K562 (cell line): Measurements from ENCODE around the gene EFEMP2. TPM values are rescaled to one million over a fixed set of nuclear protein-coding genes. Genes with fewer than 3 reads are reported as not detected.
A peak's percentile ranks its signal among the peaks of the same experiment; 100 is the strongest.

Source experiments
- ARHGAP35 ChIP-seq: fragments of 450-650 bp; IDR thresholded peaks from 2 replicates; pipeline ENCODE4 v1.6.1; 2018; ENCODE audit not compliant: partially characterized antibody
- BDP1 ChIP-seq: IDR thresholded peaks from 3 replicates; pipeline ENCODE4 v1.6.1; 2011; ENCODE audit not compliant: insufficient read length, insufficient read depth
- BHLHE40 ChIP-seq: IDR thresholded peaks from 2 replicates; pipeline ENCODE4 v1.6.1; 2011; ENCODE audit warnings: low read length, improper control_type of control experiment
- DDX20 ChIP-seq: fragments of 450-650 bp; IDR thresholded peaks from 2 replicates; pipeline ENCODE4 v1.6.1; 2016; ENCODE audit warnings: missing genetic modification characterization, low read depth, mild to moderate bottlenecking, missing compliant biosample characterization, moderate library complexity
- EP300 ChIP-seq: IDR thresholded peaks from 2 replicates; pipeline ENCODE4 v1.6.1; 2012; ENCODE audit warnings: low read length, improper control_type of control experiment
- ERF ChIP-seq: fragments of 450-650 bp; formaldehyde crosslinking; IDR thresholded peaks from 2 replicates; pipeline ENCODE4 v1.4.0; 2020; ENCODE audit warnings: mild to moderate bottlenecking, mixed read lengths
- FOXA3 ChIP-seq, 2 experiments: fragments of 450-650 bp in 1 of 2; sonication (generic) in 1 of 2; formaldehyde crosslinking; IDR thresholded peaks in 1 of 2; conservative IDR thresholded peaks in 1 of 2; 2 replicates each; pipeline versions ENCODE4 v1.4.0 to v1.8.0; 2020 to 2022; ENCODE audit warnings: mild to moderate bottlenecking in 2 of 2, missing genetic modification reagents in 1 of 2
- FOXJ2 ChIP-seq: fragments of 200-800 bp; sonication (Bioruptor generic); IDR thresholded peaks from 2 replicates; pipeline ENCODE4 v1.6.1; 2016; ENCODE audit warnings: missing genetic modification characterization, missing compliant biosample characterization
- HDAC6 ChIP-seq: IDR thresholded peaks from 2 replicates; pipeline ENCODE4 v1.6.1; 2012; ENCODE audit warnings: low read depth, mild to moderate bottlenecking, control low read depth, inconsistent platforms, low read length, moderate library complexity
- HSF4 ChIP-seq: fragments of 250-450 bp; sonication (Bioruptor Pico); IDR thresholded peaks from 2 replicates; pipeline ENCODE4 v2.1.2; 2022; ENCODE audit warnings: mild to moderate bottlenecking, moderate library complexity, borderline replicate concordance
- JUN ChIP-seq, 2 experiments: sonication (generic) in 1 of 2; formaldehyde crosslinking in 1 of 2; IDR thresholded peaks; 2 replicates each; pipeline versions ENCODE4 v1.6.1 to v1.8.0; 2012 to 2022; ENCODE audit warnings: borderline replicate concordance in 2 of 2, mild to moderate bottlenecking in 2 of 2, improper control_type of control experiment in 1 of 2, low read depth in 1 of 2, low read length in 1 of 2, missing genetic modification reagents in 1 of 2
- MAZ ChIP-seq, 2 experiments: fragments of 450-650 bp in 1 of 2; sonication (generic) in 1 of 2; formaldehyde crosslinking; IDR thresholded peaks in 1 of 2; conservative IDR thresholded peaks in 1 of 2; 2 replicates each; pipeline versions ENCODE4 v1.4.0 to v1.5.0; 2020; ENCODE audit warnings: mild to moderate bottlenecking in 1 of 2, missing genetic modification reagents in 1 of 2
- MEF2A ChIP-seq: IDR thresholded peaks from 2 replicates; pipeline ENCODE4 v1.6.1; 2011; ENCODE audit warnings: low read depth, mild to moderate bottlenecking, low read length, moderate library complexity; ENCODE audit not compliant: control insufficient read depth
- NCOR1 ChIP-seq: fragments of 450-650 bp; IDR thresholded peaks from 2 replicates; pipeline ENCODE4 v1.6.1; 2016; ENCODE audit warnings: mild to moderate bottlenecking, moderate library complexity
- NFIX ChIP-seq: fragments of 250-450 bp; sonication (Bioruptor Pico); IDR thresholded peaks from 2 replicates; pipeline ENCODE4 v1.4.0; 2020; ENCODE audit warnings: low read depth, mild to moderate bottlenecking, moderate library complexity
- NR2F6 ChIP-seq: fragments of 450-650 bp; formaldehyde crosslinking; IDR thresholded peaks from 2 replicates; pipeline ENCODE4 v1.4.0; 2020; ENCODE audit warnings: mild to moderate bottlenecking
- PHF20 ChIP-seq: fragments of 450-650 bp; IDR thresholded peaks from 2 replicates; pipeline ENCODE4 v1.6.1; 2018; ENCODE audit not compliant: partially characterized antibody
- PHF8 ChIP-seq: fragments of 200-600 bp; sonication (generic); IDR thresholded peaks from 2 replicates; pipeline ENCODE4 v1.6.1; 2012; ENCODE audit warnings: mixed run types, mild to moderate bottlenecking, inconsistent platforms, low read length, moderate library complexity, borderline replicate concordance
- RBM14 ChIP-seq: fragments of 200-400 bp; formaldehyde crosslinking; IDR thresholded peaks from 2 replicates; pipeline ENCODE4 v1.6.1; 2018; ENCODE audit warnings: low read depth, mild to moderate bottlenecking, low read length, moderate library complexity, borderline replicate concordance; ENCODE audit not compliant: insufficient read depth
- RNF2 ChIP-seq: sonication (generic); IDR thresholded peaks from 2 replicates; pipeline ENCODE4 v1.6.1; 2016
- TAF7 ChIP-seq: fragments of 450-650 bp; IDR thresholded peaks from 2 replicates; pipeline ENCODE4 v1.6.1; 2016; ENCODE audit warnings: missing genetic modification characterization, missing compliant biosample characterization
- TCFL5 ChIP-seq: fragments of 250-450 bp; sonication (Bioruptor Pico); conservative IDR thresholded peaks from 2 replicates; pipeline ENCODE4 v1.6.1; 2021; ENCODE audit warnings: mild to moderate bottlenecking, moderate library complexity, matching md5 sums
- ZNF583 ChIP-seq: fragments of 250-450 bp; sonication (Bioruptor Pico); IDR thresholded peaks from 2 replicates; pipeline ENCODE4 v1.4.0; 2020
- polyA plus RNA-seq, 8 experiments: library from polyadenylated mRNA; depleted of rRNA in 4 of 8; stranded (reverse) in 5 of 8; unstranded in 3 of 8; fragments of >200 nt; fragmentation: Nextera tagmentation in 2 of 8; fragmentation: Illumina TruSeq in 1 of 8; extraction: Ambion mirVana in 2 of 8; extraction: Trizol in 1 of 8; gene quantifications; 2 replicates each; pipeline versions ENCODE4 v1.2.1 to v1.2.3, GENCODE V29; 2011 to 2014; ENCODE audit warnings: inconsistent platforms in 1 of 8, missing spikeins in 1 of 8
- total RNA-seq, 7 experiments: library from RNA; depleted of rRNA in 6 of 7; stranded (reverse); fragments of >200 nt in 6 of 7; fragmentation: Illumina TruSeq in 2 of 7; extraction: Trizol in 2 of 7; gene quantifications; 2 replicates each; pipeline versions ENCODE4 v1.2.1 to v1.2.3, GENCODE V29; 2011 to 2021; ENCODE audit warnings: low replicate concordance in 1 of 7
- TF ChIP-seq, protein P1 (sequence below): fragments of 250-450 bp; sonication (Bioruptor Pico); IDR thresholded peaks from 2 replicates; pipeline ENCODE4 v1.5.0; 2021
- TF ChIP-seq, protein P2 (sequence below): fragments of 250-450 bp; sonication (Bioruptor Pico); IDR thresholded peaks from 2 replicates; pipeline ENCODE4 v1.6.1; 2021; ENCODE audit warnings: mild to moderate bottlenecking
- TF ChIP-seq, protein P3 (sequence below): fragments of 250-450 bp; sonication (Bioruptor Pico); IDR thresholded peaks from 2 replicates; pipeline ENCODE4 v1.8.0; 2021; ENCODE audit warnings: borderline replicate concordance, mild to moderate bottlenecking, moderate library complexity; ENCODE audit not compliant: poor library complexity, severe bottlenecking

EFEMP2 gene
- total and polyA plus RNA-seq, 9 of the 15 experiments (the other 6 are each of a cell fraction or from before 2014, with no cell fraction given): 0.07 to 2.9 (median 0.69) TPM; not detected in 1

DNA sequence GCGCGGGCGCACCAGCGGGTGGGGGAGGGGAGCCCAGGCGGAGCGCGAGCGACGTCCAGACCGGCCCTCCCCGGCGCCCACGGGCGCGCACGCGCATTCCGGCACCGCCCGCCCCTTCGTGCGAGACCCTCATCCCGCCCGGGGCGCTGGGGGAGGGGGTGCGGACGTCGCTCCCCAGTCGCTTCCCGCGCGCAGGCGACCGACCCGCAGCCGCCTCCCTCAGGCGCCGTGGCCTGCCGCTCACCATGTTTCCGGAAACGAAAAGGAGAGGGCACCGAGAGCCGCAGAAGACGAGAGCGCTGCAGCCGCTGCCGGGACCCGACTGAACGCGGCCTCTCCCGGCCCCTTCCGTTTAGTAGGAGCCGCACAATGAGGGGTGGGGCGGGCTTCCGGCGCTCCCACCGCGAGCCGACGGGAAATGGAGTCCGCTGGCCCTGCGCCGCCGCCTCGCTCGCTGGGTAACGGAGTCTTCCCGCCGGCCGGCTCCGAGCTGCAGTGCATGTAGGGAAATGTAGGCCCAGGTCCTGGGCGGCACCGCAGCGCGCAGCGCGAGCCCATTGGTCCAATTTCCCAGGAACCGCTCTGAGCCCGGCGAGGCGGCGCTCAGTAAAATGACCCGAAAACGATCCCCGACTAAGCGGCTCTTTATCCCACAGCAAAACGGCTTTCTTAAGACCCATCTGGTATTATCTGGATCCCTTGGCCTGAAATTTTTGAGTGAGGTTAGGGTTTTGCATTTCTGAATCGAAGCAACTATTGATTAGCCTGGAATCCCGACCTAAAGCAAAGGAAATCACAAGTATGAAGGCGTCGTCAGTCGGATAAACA, 14.5 kb downstream of the EFEMP2 start, which contains the start of gene CFL1 (continued):
- TF ChIP-seq FOXA3 (CRISPR knock-in tag; conservative IDR thresholded peaks at IDR 0.05 in 1 of 2, IDR thresholded peaks at IDR 0.05 in 1 of 2) (no peak), RNF2 (peak; percentile 30; the same call in 1 of the 2 replicates), ARHGAP35 (no peak), JUN (IDR thresholded peaks at IDR 0.05; ENCODE audit: borderline replicate concordance, low read depth, low read length) (no peak; the same call in 1 of the 2 replicates), JUN (CRISPR knock-in tag; IDR thresholded peaks at IDR 0.05; ENCODE audit: borderline replicate concordance) (no peak; the same call in 1 of the 2 replicates), ZNF583 (CRISPR knock-in tag) (no peak), BDP1 (no peak), ERF (CRISPR knock-in tag) (peak; percentile 74), TAF7 (tag) (peak; percentile 62), PHF20 (no peak), HDAC6 (no peak), HSF4 (no peak), NR2F6 (CRISPR knock-in tag) (no peak), MAZ (CRISPR knock-in tag; conservative IDR thresholded peaks at IDR 0.05 in 1 of 2, IDR thresholded peaks at IDR 0.05 in 1 of 2) (peak; percentile 95 to 97), MEF2A (no peak), TCFL5 (no peak), EP300 (no peak; the same call in 1 of the 2 replicates), PHF8 (peak; percentile 87; the same call in 1 of the 2 replicates), RBM14 (no peak; the same call in 1 of the 2 replicates), BHLHE40 (no peak), NCOR1 (peak; percentile 47), NFIX (no peak), FOXJ2 (tag) (no peak), DDX20 (tag) (no peak)
- TF ChIP-seq, protein P1, sequence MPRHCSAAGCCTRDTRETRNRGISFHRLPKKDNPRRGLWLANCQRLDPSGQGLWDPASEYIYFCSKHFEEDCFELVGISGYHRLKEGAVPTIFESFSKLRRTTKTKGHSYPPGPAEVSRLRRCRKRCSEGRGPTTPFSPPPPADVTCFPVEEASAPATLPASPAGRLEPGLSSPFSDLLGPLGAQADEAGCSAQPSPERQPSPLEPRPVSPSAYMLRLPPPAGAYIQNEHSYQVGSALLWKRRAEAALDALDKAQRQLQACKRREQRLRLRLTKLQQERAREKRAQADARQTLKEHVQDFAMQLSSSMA: no peak
- TF ChIP-seq, protein P2, sequence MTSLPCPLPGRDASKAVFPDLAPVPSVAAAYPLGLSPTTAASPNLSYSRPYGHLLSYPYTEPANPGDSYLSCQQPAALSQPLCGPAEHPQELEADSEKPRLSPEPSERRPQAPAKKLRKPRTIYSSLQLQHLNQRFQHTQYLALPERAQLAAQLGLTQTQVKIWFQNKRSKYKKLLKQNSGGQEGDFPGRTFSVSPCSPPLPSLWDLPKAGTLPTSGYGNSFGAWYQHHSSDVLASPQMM (CRISPR knock-in tag): no peak
- TF ChIP-seq, protein P3, sequence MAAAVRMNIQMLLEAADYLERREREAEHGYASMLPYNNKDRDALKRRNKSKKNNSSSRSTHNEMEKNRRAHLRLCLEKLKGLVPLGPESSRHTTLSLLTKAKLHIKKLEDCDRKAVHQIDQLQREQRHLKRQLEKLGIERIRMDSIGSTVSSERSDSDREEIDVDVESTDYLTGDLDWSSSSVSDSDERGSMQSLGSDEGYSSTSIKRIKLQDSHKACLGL (CRISPR knock-in tag): no peak
